ENCODE measurements around the gene POU6F1.

Gene POU6F1

GRCh38 chr12:51242120-51242519 is 24.3 kb upstream of the POU6F1 start:
- no peak for FAIRE-seq
- TF ChIP-seq, protein P1, sequence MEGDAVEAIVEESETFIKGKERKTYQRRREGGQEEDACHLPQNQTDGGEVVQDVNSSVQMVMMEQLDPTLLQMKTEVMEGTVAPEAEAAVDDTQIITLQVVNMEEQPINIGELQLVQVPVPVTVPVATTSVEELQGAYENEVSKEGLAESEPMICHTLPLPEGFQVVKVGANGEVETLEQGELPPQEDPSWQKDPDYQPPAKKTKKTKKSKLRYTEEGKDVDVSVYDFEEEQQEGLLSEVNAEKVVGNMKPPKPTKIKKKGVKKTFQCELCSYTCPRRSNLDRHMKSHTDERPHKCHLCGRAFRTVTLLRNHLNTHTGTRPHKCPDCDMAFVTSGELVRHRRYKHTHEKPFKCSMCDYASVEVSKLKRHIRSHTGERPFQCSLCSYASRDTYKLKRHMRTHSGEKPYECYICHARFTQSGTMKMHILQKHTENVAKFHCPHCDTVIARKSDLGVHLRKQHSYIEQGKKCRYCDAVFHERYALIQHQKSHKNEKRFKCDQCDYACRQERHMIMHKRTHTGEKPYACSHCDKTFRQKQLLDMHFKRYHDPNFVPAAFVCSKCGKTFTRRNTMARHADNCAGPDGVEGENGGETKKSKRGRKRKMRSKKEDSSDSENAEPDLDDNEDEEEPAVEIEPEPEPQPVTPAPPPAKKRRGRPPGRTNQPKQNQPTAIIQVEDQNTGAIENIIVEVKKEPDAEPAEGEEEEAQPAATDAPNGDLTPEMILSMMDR (IDR thresholded peaks at IDR 0.05; ENCODE audit: insufficient read depth, missing control alignments): no peak
- DNase-seq (ENCODE audit: insufficient read length, low spot score): no peak

DNA sequence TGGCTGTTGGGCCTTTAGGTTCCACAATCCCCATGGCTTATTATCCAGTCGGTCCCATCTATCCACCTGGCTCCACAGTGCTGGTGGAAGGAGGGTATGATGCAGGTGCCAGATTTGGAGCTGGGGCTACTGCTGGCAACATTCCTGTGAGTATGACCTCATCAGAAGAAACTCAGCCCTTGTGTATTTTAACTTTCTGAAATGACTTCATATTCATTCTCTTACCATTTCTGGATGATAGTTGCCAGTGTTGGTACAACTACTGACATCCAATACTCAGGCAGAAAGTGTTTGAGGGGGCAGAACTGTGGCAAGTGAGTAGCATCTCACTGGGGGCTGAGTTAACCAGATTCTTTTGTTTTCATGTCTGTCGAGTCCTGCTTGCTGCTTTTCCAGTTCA is 23.1 kb upstream of the POU6F1 start:
- FAIRE-seq (no peak), DNase-seq (ENCODE audit: insufficient read length, low spot score) (no peak)
- TF ChIP-seq, protein P1 (IDR thresholded peaks at IDR 0.05; ENCODE audit: insufficient read depth, missing control alignments): no peak

DNA sequence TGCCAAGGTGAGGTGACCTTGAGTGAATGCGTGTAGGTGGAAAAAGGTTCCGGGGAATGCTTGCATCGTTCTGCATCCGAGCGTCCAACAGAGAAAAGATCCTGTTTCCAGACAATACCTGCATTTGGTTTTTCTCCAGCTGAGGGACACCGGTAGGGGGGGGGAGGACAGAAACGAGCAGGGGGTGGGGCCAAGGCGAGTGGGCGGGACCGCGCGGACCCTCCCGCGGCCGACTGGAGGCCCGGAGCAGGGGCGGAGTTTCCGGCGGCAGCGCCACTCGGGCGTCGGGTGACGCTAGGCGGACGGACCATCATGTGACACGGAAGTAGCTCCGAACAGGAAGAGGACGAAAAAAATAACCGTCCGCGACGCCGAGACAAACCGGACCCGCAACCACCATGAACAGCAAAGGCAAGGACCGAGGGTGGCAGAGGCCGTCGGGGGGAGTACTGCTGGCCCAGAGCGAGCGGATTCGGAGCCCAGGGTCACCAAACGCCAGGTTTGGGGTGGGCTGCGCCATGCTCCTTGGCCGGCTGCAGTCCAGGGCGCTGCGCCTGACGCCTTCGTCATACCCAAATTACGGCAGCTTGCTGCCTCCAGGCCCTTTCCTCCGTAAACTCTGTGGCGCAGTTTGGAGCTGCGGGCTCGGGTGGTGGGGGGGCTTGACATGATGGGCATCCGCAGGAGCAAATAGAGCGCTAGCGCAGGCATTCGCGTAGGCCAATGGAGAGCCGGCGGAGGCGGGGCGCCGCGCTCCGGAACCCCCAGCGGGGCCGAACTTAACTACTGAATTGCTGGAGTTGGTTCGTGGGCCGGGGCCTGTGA is 20.9 kb upstream of the POU6F1 start, which contains the start of gene DAZAP2:
DAZAP2 (plus strand) TSS at position 317 of the 825 bp plus-strand sequence; CDS start at position 399, 82 bp downstream.
- TF ChIP-seq, protein P1 (IDR thresholded peaks at IDR 0.05; ENCODE audit: insufficient read depth, missing control alignments): peak; percentile 1
- no peak for FAIRE-seq
- peak; percentile 96 for DNase-seq (ENCODE audit: insufficient read length, low spot score)

GRCh38 chr12:51238037-51238509 is 20.2 kb upstream of the POU6F1 start:
- DNase-seq (ENCODE audit: insufficient read length, low spot score): no peak
- FAIRE-seq: no peak
- TF ChIP-seq, protein P1 (IDR thresholded peaks at IDR 0.05; ENCODE audit: insufficient read depth, missing control alignments): no peak

DNA sequence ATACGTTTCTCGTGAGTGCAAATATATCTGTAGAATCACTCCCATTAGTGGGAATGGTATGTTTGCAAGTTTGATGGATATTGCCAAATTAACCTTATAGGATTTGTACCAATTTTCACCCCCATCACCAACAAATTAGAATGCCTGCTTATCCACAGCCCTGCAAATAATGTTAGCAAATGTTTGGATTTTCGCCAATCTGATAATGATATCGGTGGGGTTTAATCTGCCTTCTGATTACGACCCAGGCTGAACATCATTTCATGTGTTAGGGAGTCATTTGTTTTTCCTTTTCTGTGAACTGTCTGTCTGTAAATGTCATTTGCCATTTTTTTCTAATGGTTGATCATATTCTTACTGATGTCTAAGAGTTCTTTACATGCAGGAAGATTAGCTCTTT is 16.7 kb upstream of the POU6F1 start:
- FAIRE-seq (no peak), DNase-seq (ENCODE audit: insufficient read length, low spot score) (no peak)
- TF ChIP-seq, protein P1 (IDR thresholded peaks at IDR 0.05; ENCODE audit: insufficient read depth, missing control alignments): no peak

DNA sequence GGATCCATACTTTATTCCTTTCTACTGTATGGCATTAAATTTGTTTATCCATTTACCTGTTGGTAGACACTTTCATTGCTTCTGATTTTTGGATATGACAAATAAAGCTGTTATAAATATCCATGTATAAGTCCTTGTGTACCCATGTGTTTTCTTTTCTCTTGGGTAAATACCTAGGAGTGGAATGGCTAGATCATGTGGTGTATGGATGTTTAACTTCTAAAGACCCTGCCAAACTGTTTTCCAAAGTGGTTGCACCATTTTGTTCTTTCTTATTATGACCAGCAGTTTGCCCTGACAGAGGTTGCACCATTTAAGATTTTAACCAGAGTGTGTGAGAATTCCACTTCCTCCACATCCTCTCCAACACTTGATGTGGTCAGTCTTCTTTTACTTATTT is 14.8 kb upstream of the POU6F1 start:
- DNase-seq (ENCODE audit: insufficient read length, low spot score) (no peak), FAIRE-seq (no peak)
- TF ChIP-seq, protein P1 (IDR thresholded peaks at IDR 0.05; ENCODE audit: insufficient read depth, missing control alignments): no peak

All from D721Med (cell line).